Measurements from ENCODE around the gene ARHGEF3. TPM values are rescaled to one million over a fixed set of nuclear protein-coding genes. Genes with fewer than 3 reads are reported as not detected.
A peak's percentile ranks its signal among the peaks of the same experiment; 100 is the strongest.

The ARHGEF3 gene
- total and polyA plus RNA-seq, 7 donors, result 5.3 to 34.2 (median 20.3) TPM

DNA sequence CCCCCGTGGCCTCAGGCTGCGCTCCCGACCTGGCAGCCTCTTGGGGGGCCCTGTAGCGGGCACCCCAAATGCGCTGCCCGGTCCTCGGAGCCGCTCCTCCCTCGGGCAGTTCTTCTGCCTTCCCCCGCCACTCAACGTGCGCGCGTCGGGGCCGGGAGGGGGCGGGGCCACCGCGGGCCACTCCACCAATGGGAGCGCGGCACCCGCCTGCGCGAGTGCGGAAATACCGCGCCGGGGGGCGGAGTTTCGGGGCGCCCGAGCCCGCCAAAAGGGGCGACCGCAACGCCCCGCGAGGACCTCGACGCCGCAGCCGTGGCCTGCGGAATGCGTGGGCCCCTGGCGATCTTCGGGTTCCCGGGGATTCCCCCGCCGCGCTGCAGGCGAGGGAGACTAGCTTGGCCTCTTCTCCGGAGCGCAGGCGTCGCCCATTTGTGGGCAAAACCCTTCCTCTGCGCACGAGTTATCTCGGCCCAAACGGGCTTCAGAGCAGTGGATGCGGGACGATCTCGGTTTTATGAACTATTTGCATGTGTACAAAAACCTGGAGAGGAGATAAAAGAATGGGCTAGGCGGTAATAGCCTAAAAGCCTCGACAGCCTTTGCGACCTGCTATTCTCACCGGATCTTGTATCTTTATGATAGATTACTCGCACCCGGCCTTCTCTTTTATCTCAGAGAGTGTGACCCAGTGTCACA lies 118.5 kb downstream of the ARHGEF3 start, which contains the start of gene TASOR:
Gene TASOR (minus strand): TSS at position 144 of the 696 bp plus-strand sequence. CDS start 259 bp downstream, outside the sequence.
- Histone ChIP-seq H3K9me3 (no peaks in the 10 kb centered on the region), H3K27me3 (no peaks in the 10 kb centered on the region), H3K4me3 (peak within 1 kb of the TSS; percentile 45 to 93 (median 88)), H3K27ac (peak within 1 kb of the TSS; percentile 96 to 100 (median 100)), H3K36me3 (no peaks in the 10 kb centered on the region), H3K4me1 (peaks cover 0 to 27% (median 18%) of the 10 kb centered on the region in 4 donors)
- 17 to 19% methylated on average over 68 of the region's 68 CpGs for WGBS, 2 donors
- TF ChIP-seq POLR2AphosphoS5 (IDR thresholded peaks at IDR 0.05) (peak; percentile 89 to 95 (median 93)), CTCF (IDR thresholded peaks at IDR 0.05) (no peak), POLR2A (IDR thresholded peaks at IDR 0.05) (peak; percentile 68 to 78)
- intact Hi-C loops (cut with DNase I), result loop anchor here (5.0 kb wide), 2 partner anchors 389 to 544 kb away; partner anchors contain the start of gene APPL1
- peak; percentile 91 for DNase-seq

- Histone ChIP-seq H3K27me3 (no peaks in the 10 kb centered on the region), H3K4me1 (peaks cover 0 to 27% (median 18%) of the 10 kb centered on the region in 4 donors), H3K9me3 (no peaks in the 10 kb centered on the region), H3K36me3 (no peaks in the 10 kb centered on the region), H3K27ac (peak overlapping the region; percentile 96 to 100 (median 100)), H3K4me3 (peak overlapping the region; percentile 45 to 93 (median 88))
- intact Hi-C loops (cut with DNase I), result loop anchor here (5.0 kb wide), 2 partner anchors 390 to 545 kb away; partner anchors contain the start of gene APPL1
- WGBS, 2 donors, result 0 to 1% methylated on average over 58 of the region's 58 CpGs
- DNase-seq, result peak; percentile 88
- TF ChIP-seq CTCF (IDR thresholded peaks at IDR 0.05), result no peak
- no peak for TF ChIP-seq EP300 (IDR thresholded peaks at IDR 0.05)
- TF ChIP-seq POLR2A (IDR thresholded peaks at IDR 0.05), result peak; percentile 6 to 64
- TF ChIP-seq POLR2AphosphoS5 (IDR thresholded peaks at IDR 0.05), result peak; percentile 34 to 56 (median 46)
These were observed 119.2 kb downstream of the ARHGEF3 start for GRCh38 chr3:56682462-56683121.

DNA sequence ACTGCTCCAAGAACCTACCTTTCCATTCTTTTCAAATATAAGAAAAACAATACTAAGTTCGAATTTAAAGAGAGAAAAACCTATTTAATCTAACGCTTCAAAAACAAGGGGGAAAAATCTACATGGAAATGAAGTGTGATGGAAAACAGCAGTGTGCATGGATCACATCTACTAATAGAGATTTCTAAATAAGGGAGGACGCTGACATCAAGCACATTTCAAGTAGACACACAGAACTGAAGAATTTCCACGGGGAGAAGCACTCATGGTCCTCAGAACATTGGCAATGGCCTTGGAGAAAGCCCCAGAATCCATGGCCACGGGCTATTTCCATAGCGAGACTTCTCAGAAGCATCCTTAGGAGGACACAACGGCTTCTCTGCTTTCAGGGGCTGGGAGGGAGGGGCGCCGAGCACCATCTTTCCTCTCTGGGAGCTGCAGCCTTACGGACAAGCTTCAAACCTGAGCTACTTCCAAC lies 119.7 kb downstream of the ARHGEF3 start:
- DNase-seq, result no peak
- 13 to 17% methylated on average over 10 of the region's 10 CpGs for WGBS, 2 donors
- Histone ChIP-seq H3K27ac (peak overlapping the region; percentile 96 to 100 (median 100)), H3K9me3 (no peaks in the 10 kb centered on the region), H3K27me3 (no peaks in the 10 kb centered on the region), H3K4me1 (peaks cover 0 to 27% (median 18%) of the 10 kb centered on the region in 4 donors), H3K36me3 (no peaks in the 10 kb centered on the region), H3K4me3 (peak overlapping the region; percentile 45 to 93 (median 88))
- intact Hi-C loops (cut with DNase I), result loop anchor here (5.0 kb wide), 2 partner anchors 390 to 545 kb away; partner anchors contain the start of gene APPL1
- TF ChIP-seq CTCF (IDR thresholded peaks at IDR 0.05) (no peak), EP300 (IDR thresholded peaks at IDR 0.05) (no peak), POLR2AphosphoS5 (IDR thresholded peaks at IDR 0.05) (peak in 2 of 4 donors; percentile 69 to 73)

- TF ChIP-seq POLR2AphosphoS5 (IDR thresholded peaks at IDR 0.05), result no peak
- no peak for TF ChIP-seq POLR2A (IDR thresholded peaks at IDR 0.05)
- TF ChIP-seq EP300 (IDR thresholded peaks at IDR 0.05), result no peak
- TF ChIP-seq CTCF (IDR thresholded peaks at IDR 0.05), result no peak
- H3K4me1 ChIP-seq, result peaks cover 0 to 27% (median 18%) of the 10 kb centered on the region in 4 donors
- DNase-seq, result no peak
- H3K9me3 ChIP-seq, result no peaks in the 10 kb centered on the region
- no peaks in the 10 kb centered on the region for H3K27me3 ChIP-seq
- H3K36me3 ChIP-seq, result no peaks in the 10 kb centered on the region
- H3K27ac ChIP-seq, result no peak overlapping the region
- no peak overlapping the region for H3K4me3 ChIP-seq
- intact Hi-C loops (cut with DNase I), result loop anchor here (5.0 kb wide), 2 partner anchors 392 to 547 kb away; partner anchors contain the start of gene APPL1
These were observed 121.6 kb downstream of the ARHGEF3 start for GRCh38 chr3:56680054-56680580.

Other genes starting within 250 kb of the ARHGEF3 start
- 10 to 100 TPM; 27.7 to 86.1 (median 30.5) TPM for gene CCDC66, start 244.8 kb downstream of the ARHGEF3 start, total RNA-seq
- gene CCDC66, start 244.8 kb downstream of the ARHGEF3 start, polyA plus RNA-seq, result 1 to 10 TPM; 4.2 to 7.9 (median 4.2) TPM
- gene TASOR, start 118.7 kb downstream of the ARHGEF3 start, total RNA-seq, result 10 to 100 TPM; 67.9 to 84.9 (median 79.7) TPM
- 10 to 100 TPM; 22.2 to 27.9 (median 25.8) TPM for gene TASOR, start 118.7 kb downstream of the ARHGEF3 start, polyA plus RNA-seq

Data from sigmoid colon (tissue), 7 donors.